NCI-H146 (cell line): Measurements from ENCODE around the gene ATL3.
"Not testable (repeated sequence)": the region's sequence is repeated elsewhere in the genome, so short reads cannot be mapped to it uniquely, and the experiment has no call there.

ENCODE experiments used
- DNase-seq: peaks from one replicate; lab custom pipeline; 2025; lab: John Stamatoyannopoulos, UW

The ATL3 gene, protein sequence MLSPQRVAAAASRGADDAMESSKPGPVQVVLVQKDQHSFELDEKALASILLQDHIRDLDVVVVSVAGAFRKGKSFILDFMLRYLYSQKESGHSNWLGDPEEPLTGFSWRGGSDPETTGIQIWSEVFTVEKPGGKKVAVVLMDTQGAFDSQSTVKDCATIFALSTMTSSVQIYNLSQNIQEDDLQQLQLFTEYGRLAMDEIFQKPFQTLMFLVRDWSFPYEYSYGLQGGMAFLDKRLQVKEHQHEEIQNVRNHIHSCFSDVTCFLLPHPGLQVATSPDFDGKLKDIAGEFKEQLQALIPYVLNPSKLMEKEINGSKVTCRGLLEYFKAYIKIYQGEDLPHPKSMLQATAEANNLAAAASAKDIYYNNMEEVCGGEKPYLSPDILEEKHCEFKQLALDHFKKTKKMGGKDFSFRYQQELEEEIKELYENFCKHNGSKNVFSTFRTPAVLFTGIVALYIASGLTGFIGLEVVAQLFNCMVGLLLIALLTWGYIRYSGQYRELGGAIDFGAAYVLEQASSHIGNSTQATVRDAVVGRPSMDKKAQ

GRCh38 chr11:63671322-63672155 lies at the start of gene ATL3:
ATL3 (minus strand) TSS chr11:63671376; CDS start chr11:63671335, 41 bp downstream.
- DNase-seq = peak; percentile 98

- DNase-seq = no peak
Measured at GRCh38 chr11:63720611-63721010, 49.4 kb upstream of the ATL3 start.

DNA sequence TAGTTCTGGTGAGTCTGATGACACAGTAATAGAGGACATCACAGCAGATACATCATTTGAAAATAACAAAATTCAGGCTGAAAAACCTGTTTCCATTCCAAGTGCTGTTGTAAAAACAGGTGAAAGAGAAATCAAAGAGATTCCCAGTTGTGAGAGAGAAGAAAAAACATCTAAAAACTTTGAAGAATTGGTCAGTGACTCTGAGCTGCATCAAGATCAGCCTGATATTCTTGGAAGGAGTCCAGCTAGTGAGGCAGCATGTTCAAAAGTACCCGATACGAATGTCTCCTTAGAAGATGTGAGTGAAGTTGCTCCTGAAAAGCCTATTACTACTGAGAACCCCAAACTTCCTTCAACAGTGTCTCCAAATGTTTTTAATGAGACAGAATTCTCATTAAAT lies 48.8 kb upstream of the ATL3 start:
- no peak for DNase-seq

DNA sequence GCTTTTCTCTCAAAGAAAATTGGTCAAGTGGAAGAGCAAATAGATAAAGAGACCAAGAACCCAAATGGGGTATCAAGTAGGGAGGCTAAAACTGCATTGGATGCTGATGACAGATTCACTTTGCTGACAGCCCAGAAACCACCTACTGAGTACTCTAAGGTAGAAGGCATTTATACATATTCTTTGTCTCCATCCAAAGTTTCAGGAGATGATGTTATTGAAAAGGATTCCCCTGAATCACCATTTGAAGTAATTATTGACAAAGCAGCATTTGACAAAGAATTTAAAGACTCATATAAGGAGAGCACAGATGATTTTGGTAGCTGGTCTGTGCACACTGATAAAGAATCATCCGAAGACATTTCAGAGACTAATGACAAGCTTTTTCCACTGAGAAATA lies 47.8 kb upstream of the ATL3 start:
- DNase-seq = no peak

GRCh38 chr11:63716046-63716445 lies 44.9 kb upstream of the ATL3 start:
- DNase-seq = no peak

- DNase-seq = no peak
Measured at GRCh38 chr11:63713766-63714165, 42.6 kb upstream of the ATL3 start.

DNA sequence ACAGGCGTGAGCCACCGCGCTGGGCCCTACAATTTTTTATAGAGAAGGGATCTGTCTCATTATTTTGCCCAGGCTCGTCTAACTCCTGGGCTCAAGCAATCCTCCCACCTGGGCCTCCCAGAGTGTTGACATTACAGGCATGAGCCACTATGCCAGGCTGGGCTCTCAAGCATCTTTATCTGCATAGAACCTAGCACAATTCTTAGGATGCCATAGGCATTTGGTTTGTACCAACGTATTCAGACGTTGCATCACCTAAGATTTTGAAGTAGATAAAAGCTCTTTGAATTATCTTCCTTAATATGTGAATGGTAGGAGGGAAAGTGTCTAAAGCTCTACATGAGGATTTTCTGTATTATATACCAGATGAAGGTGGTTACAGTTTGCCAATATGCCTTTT lies 40.7 kb upstream of the ATL3 start:
- no peak for DNase-seq

GRCh38 chr11:63710476-63711217 lies 39.5 kb upstream of the ATL3 start:
- DNase-seq = no peak

- no peak for DNase-seq
Measured at GRCh38 chr11:63709336-63709884, 38.2 kb upstream of the ATL3 start.

DNA sequence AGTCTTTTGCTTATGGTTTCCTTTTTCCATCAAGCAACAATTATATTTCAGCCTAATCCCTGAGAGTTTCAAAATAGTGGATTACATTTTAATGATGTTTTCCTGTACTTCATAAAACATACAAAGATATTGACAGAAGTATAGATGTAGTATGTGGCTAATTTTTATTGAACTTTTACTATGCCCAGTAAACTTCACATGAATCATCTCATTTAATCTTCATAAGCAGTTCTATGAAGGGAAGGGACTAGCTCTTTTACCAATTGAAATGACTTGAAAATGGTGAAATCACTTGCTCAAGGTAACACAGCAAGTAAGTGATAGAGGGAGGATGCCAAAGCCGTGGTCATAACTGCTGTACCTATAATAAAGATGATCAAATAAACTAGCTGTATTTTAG lies 37.6 kb upstream of the ATL3 start:
- no peak for DNase-seq

DNA sequence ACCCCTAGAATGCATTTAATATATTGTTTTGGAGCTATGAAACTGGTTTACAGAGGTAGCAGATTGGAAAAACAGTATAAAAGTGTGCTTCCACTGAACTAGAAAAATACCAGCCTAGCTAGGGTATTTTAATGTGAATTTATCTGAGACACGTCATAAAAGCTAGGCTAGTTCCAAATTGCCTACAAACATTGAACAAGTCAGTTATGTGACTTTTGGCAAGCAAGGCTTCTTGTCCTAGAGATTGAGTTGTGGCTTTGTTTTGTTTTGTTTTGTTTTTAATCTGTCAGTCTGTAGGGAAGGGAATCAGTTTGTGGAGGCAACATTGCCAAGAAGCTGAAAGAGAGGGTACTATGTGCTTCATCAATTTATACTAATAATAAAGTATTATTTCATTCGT lies 34.4 kb upstream of the ATL3 start:
- DNase-seq = no peak

- DNase-seq = no peak
Measured at GRCh38 chr11:63699896-63700295, 28.7 kb upstream of the ATL3 start.

GRCh38 chr11:63698976-63699733 lies 28.0 kb upstream of the ATL3 start:
- DNase-seq = no peak

DNA sequence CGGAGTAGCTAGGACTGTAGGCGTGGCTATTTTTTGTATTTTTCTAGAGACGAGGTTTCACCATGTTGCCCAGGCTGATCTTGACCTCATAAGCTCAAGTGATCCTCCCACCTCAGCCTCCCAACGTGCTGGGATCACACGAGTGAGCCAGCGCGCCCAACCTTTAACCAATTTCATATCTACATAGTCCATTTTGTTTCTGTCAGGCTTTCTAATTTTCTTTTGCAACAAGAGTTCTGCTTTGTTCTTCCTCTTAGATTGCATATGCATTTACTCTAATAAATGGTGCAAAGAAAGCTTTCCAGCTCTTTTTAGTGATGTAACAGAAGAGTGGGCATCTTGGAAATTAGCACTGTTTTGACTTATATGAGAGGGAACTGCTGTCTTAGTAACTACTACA lies 23.4 kb upstream of the ATL3 start:
- no peak for DNase-seq

DNA sequence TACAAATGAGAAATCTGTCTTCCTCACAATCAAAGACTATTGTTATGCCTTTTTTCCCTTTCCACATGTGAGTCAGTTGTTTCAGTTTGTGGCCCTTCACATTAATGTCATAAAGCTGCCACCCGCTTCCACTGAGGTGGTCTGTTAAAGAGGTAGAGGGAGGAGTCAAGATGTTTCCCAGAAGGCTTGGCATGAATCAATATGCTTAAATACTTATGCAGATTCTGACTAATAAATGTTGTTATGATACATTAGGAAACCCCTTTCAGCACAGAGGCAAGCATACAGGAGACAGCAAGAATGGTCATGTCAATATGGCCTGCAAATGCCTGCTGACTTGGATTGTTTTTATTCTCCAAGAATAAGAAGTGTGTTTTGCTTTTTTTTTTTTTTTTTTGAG lies 16.7 kb upstream of the ATL3 start:
- DNase-seq = no peak

GRCh38 chr11:63686926-63687325 lies 15.8 kb upstream of the ATL3 start:
- DNase-seq = no peak

DNA sequence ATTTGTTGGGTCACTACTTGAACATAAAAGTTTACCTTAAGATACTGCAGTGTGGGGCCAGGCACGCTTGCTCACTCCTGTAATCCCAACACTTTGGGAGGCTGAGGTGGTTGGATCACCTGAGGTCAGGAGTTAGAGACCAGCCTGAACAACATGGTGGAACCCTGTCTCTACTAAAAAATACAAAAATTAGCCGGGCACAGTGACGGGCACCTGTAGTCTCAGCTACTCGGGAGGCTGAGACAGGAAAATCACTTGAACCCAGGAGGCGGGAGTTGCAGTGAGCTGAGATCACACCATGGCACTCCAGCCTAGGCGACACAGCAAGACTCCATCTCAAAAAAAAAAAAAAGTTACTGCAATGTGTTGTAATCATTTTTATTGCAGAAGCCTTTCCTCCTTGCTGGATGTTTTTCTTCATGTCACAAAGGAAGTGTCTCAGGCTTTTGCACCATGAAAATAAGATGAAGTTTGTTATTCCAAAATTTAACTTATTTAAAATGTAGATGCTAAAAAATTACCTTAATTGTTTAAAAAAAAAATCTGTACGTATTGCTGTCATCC lies 14.1 kb upstream of the ATL3 start:
- not testable (repeated sequence) for DNase-seq

- DNase-seq = no peak
Measured at GRCh38 chr11:63683133-63683991, 12.2 kb upstream of the ATL3 start.

DNA sequence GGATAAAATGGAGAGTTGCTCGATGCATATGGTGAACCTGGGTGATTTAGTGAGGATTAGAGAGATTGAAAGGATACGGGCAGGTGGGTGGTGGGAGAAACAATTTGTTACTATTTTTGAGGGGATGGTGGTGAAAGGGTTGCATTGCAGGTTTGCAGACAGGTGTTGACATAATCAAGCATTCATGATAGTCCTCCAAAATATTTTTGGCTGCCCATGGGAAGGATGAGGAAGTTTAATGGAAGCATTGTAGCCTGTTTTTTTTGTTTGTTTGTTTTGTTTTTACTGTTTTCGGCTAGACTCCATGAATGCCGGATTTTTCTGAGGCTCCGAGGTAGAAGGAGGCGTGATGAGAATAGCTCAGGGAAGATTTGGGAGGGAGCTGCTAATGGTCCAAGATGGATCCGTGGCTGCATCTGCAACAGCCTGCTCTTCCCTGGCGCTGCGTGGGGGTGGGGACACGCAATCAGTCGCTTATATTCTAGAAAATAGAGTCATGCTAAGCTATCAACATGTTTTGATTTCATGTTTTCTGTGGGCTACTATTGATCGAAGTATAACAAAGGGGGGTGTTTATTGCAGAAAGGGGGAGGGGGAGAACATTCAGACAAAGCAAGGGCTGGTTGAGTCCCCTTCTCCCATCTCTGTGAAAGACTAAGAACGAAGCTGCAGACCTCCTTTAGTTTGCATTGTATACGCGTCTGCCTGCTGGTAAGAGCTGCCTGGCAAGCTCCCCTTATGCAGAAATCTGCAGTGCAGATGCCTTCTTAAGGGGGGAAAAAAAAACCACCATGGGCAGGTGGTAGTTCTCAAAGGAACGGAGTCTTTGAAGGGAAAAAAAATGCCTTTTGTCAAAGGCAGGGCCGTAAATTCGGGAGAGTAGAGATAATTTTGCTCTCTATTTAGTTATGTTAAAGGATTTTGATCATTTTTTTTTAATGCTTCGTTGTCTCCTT lies 11.2 kb upstream of the ATL3 start:
- DNase-seq = peak; percentile 40
